KBM-7 (cell line): Measurements from ENCODE around the gene GRHL1.
"Not testable (repeated sequence)": the region's sequence is repeated elsewhere in the genome, so short reads cannot be mapped to it uniquely, and the experiment has no call there.

Source experiments
- DNase-seq: peaks from one replicate; pipeline ENCODE4 v3.0.0-alpha.2; 2015
- in situ Hi-C: fragments of 300-500 bp; cut with MboI; formaldehyde crosslinking; loops from 2 replicates; pipeline ENCODE4 v1.14.3; 2020; ENCODE audit warnings: low sequenced_read_pairs, low pct_unique_long_range_greater_than_20kb, mixed read lengths

GRHL1 gene

GRCh38 chr2:10004401-10004800, 52.9 kb downstream of the GRHL1 start:
- in situ Hi-C loops = no loop called here
- DNase-seq = no peak

- in situ Hi-C loops = no loop called here
- DNase-seq = no peak
These were observed 53.3 kb downstream of the GRHL1 start for GRCh38 chr2:10004836-10005235.

DNA sequence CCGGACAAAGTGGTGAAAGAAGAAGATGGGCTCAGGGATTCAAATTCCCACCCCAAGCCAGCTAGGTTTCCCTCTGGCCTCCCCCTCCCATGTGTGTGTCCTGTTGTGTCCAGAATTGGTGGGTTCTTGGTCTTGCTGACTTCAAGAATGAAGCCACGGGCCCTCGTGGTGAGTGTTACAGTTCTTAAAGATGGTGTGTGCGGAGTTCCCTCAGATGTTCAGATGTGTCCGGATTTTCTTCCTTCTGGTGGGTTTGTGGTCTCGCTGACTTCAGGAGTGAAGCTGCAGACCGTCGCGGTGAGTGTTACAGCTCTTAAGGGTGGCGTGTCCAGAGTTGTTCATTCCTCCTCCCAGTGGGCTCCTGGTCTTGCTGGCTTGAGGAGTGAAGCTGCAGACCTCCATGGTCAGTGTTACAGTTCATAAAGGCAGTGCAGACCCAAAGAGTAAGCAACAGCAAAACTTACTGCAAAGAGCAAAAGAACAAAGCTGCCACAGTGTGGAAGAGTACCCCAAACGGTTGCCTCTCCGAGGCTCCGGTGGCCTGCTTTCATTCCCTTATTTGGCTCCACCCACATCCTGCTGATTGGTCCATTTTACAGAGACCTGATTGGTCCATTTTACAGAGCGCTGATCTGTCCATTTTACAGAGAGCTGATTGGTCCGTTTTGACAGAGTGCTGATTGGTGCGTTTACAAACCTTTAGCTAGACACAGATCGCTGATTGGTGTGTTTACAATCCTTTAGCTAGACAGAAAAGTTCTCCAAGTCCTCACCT, 54.2 kb downstream of the GRHL1 start:
- no peak for DNase-seq
- in situ Hi-C loops = no loop called here

- no peak for DNase-seq
- in situ Hi-C loops = no loop called here
These were observed 55.0 kb downstream of the GRHL1 start for GRCh38 chr2:10006236-10007161.

DNA sequence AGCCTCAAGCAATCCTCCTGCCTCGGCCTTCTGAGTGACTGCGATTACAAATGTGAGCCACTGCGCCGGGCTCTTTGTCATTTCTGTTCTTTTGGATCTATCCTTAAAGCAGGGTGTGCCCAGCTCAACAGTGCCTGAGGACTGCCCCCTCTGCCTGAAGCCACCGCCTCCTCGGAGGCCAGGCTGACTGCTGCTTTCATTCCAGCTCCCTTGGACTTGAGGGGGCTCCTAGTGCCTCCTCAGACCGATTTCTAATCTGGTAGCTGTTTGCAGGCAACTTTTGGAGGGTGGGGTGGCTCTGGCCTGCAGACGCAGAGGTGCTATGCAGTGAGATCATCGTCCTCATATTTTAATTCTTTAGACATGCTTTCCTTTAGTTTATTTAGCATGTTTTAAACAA, 55.9 kb downstream of the GRHL1 start:
- DNase-seq = no peak
- in situ Hi-C loops = no loop called here

GRCh38 chr2:10007921-10008808, 56.7 kb downstream of the GRHL1 start:
- in situ Hi-C loops = no loop called here
- DNase-seq = no peak

GRCh38 chr2:10008809-10009176, 57.3 kb downstream of the GRHL1 start:
- in situ Hi-C loops = no loop called here
- no peak for DNase-seq

DNA sequence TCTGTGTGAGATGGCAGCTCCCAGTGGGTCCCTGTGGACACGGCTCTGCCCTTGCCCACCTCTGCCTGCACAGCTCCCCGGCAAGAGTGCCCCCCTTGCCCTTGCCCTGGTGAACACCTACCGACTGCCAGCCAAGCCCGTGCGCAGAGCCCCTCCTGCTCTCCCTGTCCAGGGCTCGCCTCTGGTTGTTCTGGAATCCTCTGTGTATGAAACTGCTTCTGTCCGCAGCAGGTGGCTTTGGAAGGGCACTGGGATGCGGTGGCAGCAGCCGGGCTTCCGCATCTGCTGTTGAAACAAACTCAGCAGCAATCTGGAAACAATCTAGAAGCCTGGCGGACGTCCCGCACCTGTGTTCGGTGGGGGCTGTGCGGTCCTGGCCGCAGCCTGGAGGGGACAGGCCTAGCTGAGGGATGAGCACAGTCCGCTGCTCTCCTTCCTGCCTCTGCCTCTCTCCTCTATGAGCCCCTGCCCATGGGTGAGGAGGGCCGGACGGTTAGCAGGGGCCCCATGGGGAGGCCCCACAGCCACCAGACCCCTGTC, 57.8 kb downstream of the GRHL1 start:
- DNase-seq = no peak
- in situ Hi-C loops = no loop called here

DNA sequence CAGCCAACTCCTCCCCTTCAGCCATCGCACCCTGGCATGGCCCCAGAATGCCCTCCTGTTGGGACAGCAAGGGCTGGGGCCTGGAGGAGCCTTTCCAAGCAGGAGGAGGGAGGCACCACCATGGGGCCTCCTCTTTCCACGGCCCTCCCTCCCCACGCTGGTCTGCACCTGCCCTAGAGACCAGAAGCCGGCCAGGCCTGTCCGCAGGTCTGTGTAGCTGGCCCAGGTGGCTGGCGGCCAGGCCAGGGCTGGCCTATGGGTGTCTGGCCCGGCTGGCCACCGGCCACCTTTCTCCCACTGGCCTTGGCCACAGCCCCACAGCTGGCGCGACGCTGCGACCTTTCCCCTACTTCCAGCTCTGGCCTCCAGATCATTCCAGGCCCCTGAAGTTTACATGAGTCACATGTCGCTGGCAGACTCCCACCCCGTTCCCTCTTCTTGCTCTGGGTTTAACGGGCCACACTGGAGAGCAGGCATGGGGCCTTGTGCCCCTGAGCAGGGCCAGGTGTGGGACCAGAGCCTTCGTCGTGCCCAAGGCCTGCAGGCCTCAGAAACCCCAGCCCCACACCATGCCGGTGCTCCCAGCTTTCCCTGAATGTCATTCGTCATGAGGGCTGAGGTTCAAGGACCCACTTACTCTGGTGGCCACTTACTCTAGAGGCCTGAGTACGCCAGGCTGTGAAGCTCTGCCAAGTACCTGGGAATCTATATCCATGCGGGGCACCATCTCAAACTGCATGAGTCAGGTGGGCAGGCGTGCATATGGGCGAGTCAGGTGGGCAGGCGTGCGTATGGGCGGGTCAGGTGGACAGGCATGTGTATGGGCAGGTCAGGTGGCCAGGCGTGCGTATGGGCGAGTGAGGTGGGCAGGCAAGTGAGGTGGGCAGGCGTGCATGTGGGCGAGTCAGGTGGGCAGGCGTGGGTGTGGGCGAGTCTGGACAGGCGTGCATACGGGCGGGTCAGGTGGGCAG, 58.6 kb downstream of the GRHL1 start:
- DNase-seq = no peak

DNA sequence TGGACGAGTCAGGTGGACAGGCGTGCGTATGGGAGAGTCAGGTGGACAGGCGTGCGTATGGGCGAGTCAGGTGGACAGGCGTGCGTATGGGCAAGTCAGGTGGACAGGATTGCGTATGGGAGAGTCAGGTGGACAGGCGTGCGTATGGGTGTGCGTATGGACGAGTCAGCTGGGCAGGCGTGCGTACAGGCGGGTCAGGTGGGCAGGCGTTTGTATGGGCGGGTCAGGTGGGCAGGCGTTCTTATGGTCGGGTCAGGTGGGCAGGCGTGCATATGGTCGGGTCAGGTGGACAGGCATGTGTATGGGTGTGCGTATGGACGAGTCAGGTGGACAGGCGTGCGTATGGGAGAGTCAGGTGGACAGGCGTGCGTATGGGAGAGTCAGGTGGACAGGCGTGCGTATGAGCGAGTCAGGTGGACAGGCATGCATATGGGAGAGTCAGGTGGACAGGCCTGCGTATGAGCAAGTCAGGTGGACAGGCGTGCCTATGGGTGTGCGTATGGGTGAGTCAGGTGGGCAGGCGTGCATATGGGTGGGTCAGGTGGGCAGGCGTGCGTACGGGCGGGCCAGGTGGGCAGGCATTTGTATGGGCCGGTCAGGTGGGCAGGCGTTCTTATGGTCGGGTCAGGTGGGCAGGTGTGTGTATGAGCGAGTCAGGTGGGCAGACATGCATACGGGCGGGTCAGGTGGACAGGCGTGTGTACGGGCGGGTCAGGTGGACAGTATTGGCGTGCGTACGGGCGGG, 59.5 kb downstream of the GRHL1 start:
- DNase-seq, in situ Hi-C loops: not testable (repeated sequence)

More for the DNA sequence above, 58.6 kb downstream of the GRHL1 start:
- in situ Hi-C loops = no loop called here

DNA sequence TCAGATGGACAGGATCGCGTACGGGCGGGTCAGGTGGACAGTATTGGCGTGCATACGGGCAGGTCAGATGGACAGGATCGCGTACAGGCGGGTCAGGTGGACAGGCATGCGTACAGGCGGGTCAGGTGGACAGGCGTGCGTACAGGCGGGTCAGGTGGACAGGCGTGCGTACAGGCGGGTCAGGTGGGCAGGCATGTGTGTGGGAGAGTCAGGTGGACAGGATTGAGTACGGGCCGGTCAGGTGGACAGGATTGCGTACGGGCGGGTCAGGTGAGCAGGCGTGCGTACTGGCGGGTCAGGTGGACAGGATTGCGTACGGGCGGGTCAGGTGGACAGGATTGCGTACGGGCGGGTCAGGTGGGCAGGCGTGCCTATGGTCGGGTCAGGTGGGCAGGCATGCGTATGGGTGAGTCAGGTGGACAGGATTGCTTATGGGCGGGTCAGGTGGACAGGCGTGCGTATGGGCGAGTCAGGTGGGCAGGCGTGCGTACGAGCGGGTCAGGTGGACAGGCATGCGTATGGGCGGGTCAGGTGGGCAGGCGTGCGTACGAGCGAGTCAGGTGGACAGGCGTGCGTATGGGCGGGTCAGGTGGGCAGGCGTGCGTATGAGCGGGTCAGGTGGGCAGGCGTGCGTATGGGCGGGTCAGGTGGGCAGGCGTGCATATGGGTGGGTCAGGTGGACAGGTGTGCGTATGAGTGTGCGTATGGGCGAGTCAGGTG, 60.3 kb downstream of the GRHL1 start:
- DNase-seq, in situ Hi-C loops: not testable (repeated sequence)

GRCh38 chr2:10012366-10012962, 61.0 kb downstream of the GRHL1 start:
- in situ Hi-C loops, DNase-seq: not testable (repeated sequence)

DNA sequence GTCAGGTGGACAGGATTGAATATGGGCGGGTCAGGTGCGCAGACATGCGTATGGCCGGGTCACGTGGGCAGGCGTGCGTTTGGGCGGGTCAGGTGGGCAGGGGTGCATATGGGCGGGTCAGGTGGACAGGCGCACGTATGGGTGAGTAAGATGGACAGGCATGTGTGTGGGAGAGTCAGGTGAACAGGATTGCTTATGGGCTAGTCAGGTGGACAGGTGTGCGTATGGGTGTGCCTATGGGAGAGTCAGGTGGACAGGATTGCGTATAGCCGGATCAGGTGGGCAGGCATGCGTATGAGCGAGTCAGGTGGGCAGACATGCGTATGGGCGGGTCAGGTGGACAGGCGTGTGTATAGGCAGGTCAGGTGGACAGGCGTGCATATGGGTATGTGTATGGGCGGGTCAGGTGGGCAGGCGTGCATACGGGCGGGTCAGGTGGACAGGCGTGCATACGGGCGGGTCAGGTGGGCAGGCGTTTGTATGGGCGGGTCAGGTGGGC, 61.5 kb downstream of the GRHL1 start:
- in situ Hi-C loops = no loop called here
- no peak for DNase-seq

DNA sequence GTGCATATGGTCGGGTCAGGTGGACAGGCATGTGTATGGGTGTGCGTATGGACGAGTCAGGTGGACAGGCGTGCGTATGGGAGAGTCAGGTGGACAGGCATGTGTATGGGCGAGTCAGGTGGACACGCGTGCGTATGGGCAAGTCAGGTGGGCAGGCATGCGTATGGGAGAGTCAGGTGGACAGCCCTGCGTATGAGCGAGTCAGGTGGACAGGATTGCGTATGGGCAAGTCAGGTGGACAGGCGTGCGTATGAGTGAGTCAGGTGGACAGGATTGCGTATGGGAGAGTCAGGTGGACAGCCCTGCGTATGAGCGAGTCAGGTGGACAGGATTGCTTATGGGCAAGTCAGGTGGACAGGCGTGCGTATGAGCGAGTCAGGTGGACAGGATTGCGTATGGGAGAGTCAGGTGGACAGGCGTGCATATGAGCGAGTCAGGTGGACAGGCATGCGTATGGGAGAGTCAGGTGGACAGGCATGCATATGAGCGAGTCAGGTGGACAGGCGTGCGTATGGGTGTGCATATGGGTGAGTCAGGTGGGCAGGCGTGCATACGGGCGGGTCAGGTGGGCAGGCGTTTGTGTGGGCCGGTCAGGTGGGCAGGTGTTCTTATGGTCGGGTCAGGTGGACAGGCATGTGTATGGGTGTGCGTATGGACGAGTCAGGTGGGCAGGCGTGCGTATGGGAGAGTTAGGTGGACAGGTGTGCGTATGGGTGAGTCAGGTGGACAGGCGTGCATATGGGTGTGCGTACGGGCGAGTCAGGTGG, 62.3 kb downstream of the GRHL1 start:
- in situ Hi-C loops, DNase-seq: not testable (repeated sequence)

DNA sequence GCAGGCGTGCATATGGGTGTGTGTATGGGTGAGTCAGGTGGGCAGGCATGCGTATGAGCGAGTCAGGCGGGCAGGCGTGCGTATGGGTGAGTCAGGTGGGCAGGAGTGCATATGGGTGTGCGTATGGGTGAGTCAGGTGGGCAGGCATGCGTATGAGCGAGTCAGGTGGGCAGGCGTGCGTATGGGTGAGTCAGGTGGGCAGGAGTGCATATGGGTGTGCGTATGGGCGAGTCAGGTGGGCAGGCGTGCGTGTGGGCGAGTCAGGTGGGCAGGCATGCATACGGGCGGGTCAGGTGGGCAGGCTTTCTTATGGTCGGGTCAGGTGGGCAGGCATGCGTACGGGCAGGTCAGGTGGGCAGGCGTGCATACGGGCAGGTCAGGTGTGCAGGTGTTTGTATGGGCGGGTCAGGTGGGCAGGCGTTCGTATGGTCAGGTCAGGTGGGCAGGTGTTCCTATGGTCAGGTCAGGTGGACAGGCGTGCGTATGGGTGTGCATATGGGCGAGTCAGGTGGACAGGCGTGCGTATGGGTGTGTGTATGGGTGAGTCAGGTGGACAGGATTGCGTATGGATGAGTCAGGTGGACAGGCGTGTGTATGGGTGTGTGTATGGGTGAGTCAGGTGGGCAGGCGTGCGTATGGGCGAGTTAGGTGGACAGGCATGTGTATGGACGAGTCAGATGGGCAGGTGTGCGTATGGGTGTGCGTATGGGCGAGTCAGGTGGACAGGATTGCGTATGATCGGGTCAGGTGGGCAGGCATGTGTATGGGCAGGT, 63.1 kb downstream of the GRHL1 start:
- DNase-seq = no peak
- in situ Hi-C loops = no loop called here
